HEK293 (cell line): Measurements from ENCODE around the gene NOL4L.

Source experiments
- CTCF ChIA-PET: fragments of 350-600 bp; formaldehyde crosslinking; extraction: SDS; loops from one replicate; lab custom pipeline; 2021; ENCODE audit warnings: antibody characterized with exemption; lab: Yijun Ruan, JAX
- POLR2A ChIA-PET: fragments of 300-600 bp; formaldehyde crosslinking; extraction: SDS; loops from one replicate; lab custom pipeline; 2020; ENCODE audit warnings: antibody characterized with exemption, inconsistent platforms; lab: Yijun Ruan, JAX
- H3K27ac ChIP-seq: fragments of 200-500 bp; sonication (Bioruptor generic); 2 replicates; pipeline ENCODE4 v1.5.1; 2014; ENCODE audit warnings: low read depth, low read length, control low read depth, inconsistent platforms; ENCODE audit errors: extremely low read depth
- H3K36me3 ChIP-seq, 2 experiments: fragments of 200-500 bp in 1 of 2; sonication (Bioruptor generic) in 1 of 2; 1 replicate in 1 of 2; 2 replicates in 1 of 2; pipeline ENCODE4 v1.5.1; 2014 to 2017; ENCODE audit warnings: inconsistent platforms in 2 of 2, low read length in 2 of 2; ENCODE audit not compliant: control insufficient read depth in 2 of 2, insufficient read depth in 1 of 2
- H3K4me1 ChIP-seq: fragments of 200-500 bp; sonication (Bioruptor generic); 2 replicates; pipeline ENCODE4 v1.5.1; 2014; ENCODE audit warnings: mild to moderate bottlenecking, low read length, inconsistent platforms; ENCODE audit not compliant: control insufficient read depth, insufficient read depth
- H3K4me3 ChIP-seq: 2 replicates; pipeline ENCODE4 v1.5.1; 2011; ENCODE audit warnings: low read depth, mild to moderate bottlenecking, control low read depth, low read length, moderate library complexity
- H3K9me3 ChIP-seq: fragments of 200-500 bp; sonication (Bioruptor generic); 2 replicates; pipeline ENCODE4 v1.5.1; 2014; ENCODE audit warnings: low read depth, low read length, inconsistent platforms; ENCODE audit not compliant: control insufficient read depth, insufficient read depth
- ATF2 ChIP-seq: fragments of 450-650 bp; formaldehyde crosslinking; IDR thresholded peaks from 2 replicates; pipeline ENCODE4 v1.5.1; 2016; ENCODE audit warnings: missing biosample characterization, missing genetic modification characterization, low read depth
- FEZF1 ChIP-seq: fragments of 450-650 bp; formaldehyde crosslinking; IDR thresholded peaks from 2 replicates; pipeline ENCODE4 v1.5.1; 2016; ENCODE audit warnings: missing biosample characterization, missing genetic modification characterization
- TCF7L2 ChIP-seq: IDR thresholded peaks from 2 replicates; pipeline ENCODE4 v1.6.1; 2011; ENCODE audit warnings: low read depth, mild to moderate bottlenecking, inconsistent platforms, low read length, moderate library complexity, borderline replicate concordance
- ZEB2 ChIP-seq: fragments of 450-650 bp; formaldehyde crosslinking; IDR thresholded peaks from 2 replicates; pipeline ENCODE4 v1.5.1; 2016; ENCODE audit warnings: missing biosample characterization, missing genetic modification characterization
- ZFP3 ChIP-seq: fragments of 450-650 bp; formaldehyde crosslinking; IDR thresholded peaks from 2 replicates; pipeline ENCODE4 v1.5.1; 2016; ENCODE audit warnings: low read depth, missing biosample characterization, missing genetic modification characterization
- ZNF155 ChIP-seq: fragments of 450-650 bp; formaldehyde crosslinking; IDR thresholded peaks from 2 replicates; pipeline ENCODE4 v1.5.1; 2016; ENCODE audit warnings: missing biosample characterization, missing genetic modification characterization
- ZNF239 ChIP-seq: fragments of 450-650 bp; formaldehyde crosslinking; IDR thresholded peaks from 2 replicates; pipeline ENCODE4 v1.5.1; 2016; ENCODE audit warnings: missing biosample characterization, missing genetic modification characterization
- ZNF398 ChIP-seq: fragments of 450-650 bp; formaldehyde crosslinking; IDR thresholded peaks from 2 replicates; pipeline ENCODE4 v1.5.1; 2017; ENCODE audit warnings: missing biosample characterization, missing genetic modification characterization
- ZNF473 ChIP-seq: fragments of 450-650 bp; formaldehyde crosslinking; IDR thresholded peaks from 2 replicates; pipeline ENCODE4 v1.5.1; 2017; ENCODE audit warnings: missing biosample characterization, missing genetic modification characterization
- ZNF488 ChIP-seq: fragments of 450-650 bp; formaldehyde crosslinking; IDR thresholded peaks from 2 replicates; pipeline ENCODE4 v1.5.1; 2016; ENCODE audit warnings: missing biosample characterization, missing genetic modification characterization
- ZNF514 ChIP-seq: fragments of 450-650 bp; formaldehyde crosslinking; IDR thresholded peaks from 2 replicates; pipeline ENCODE4 v1.5.1; 2016; ENCODE audit warnings: missing biosample characterization, missing genetic modification characterization
- ZNF626 ChIP-seq: fragments of 450-650 bp; sonication (Bioruptor Pico); formaldehyde crosslinking; IDR thresholded peaks from 2 replicates; pipeline ENCODE4 v1.5.1; 2018; ENCODE audit warnings: missing biosample characterization, missing genetic modification characterization, inconsistent platforms
- ZNF843 ChIP-seq: fragments of 450-650 bp; formaldehyde crosslinking; IDR thresholded peaks from 2 replicates; pipeline ENCODE4 v1.5.1; 2016; ENCODE audit warnings: missing biosample characterization, missing genetic modification characterization
- ZSCAN30 ChIP-seq: fragments of 450-650 bp; IDR thresholded peaks from 2 replicates; pipeline ENCODE4 v1.5.1; 2018; ENCODE audit warnings: missing biosample characterization, mild to moderate bottlenecking, missing genetic modification characterization, moderate library complexity
- ZXDB ChIP-seq: fragments of 450-650 bp; formaldehyde crosslinking; IDR thresholded peaks from 2 replicates; pipeline ENCODE4 v1.5.1; 2016; ENCODE audit warnings: missing biosample characterization, missing genetic modification characterization
- TF ChIP-seq, protein P1 (sequence below): fragments of 450-650 bp; formaldehyde crosslinking; conservative IDR thresholded peaks from 2 replicates; pipeline ENCODE4 v1.5.1; 2016; ENCODE audit warnings: low read depth, missing biosample characterization, missing genetic modification characterization
- TF ChIP-seq, protein P2 (sequence below): fragments of 450-650 bp; formaldehyde crosslinking; IDR thresholded peaks from 2 replicates; pipeline ENCODE4; 2016; ENCODE audit warnings: missing biosample characterization, missing genetic modification characterization
- TF ChIP-seq, protein P3 (sequence below): fragments of 450-650 bp; formaldehyde crosslinking; IDR thresholded peaks from 2 replicates; pipeline ENCODE4 v1.5.1; 2017; ENCODE audit warnings: missing biosample characterization, missing genetic modification characterization

The NOL4L gene

DNA sequence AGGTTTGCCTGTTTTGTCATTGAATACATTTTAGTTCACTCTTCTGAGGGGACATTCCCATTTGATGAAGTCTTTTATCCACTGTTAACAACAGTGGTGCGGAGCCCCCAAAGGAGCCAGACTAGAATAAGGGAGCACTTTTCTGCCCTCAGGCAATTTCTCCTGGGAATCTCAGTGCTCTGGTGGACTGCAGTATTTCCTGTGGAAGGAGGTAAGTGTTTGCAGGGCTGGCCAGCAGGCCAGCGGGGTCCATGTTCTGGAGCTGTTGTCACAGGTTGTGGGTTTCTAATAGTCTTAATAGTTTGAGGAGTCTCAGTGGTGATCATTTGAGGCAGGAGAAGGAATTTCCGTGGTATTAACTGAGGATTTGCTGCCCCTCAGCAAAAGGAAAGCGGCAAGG, 143.5 kb downstream of the NOL4L start (continued):
- TF ChIP-seq ATF2 (tag by site-specific recombination), result no peak
- TF ChIP-seq, protein P1, sequence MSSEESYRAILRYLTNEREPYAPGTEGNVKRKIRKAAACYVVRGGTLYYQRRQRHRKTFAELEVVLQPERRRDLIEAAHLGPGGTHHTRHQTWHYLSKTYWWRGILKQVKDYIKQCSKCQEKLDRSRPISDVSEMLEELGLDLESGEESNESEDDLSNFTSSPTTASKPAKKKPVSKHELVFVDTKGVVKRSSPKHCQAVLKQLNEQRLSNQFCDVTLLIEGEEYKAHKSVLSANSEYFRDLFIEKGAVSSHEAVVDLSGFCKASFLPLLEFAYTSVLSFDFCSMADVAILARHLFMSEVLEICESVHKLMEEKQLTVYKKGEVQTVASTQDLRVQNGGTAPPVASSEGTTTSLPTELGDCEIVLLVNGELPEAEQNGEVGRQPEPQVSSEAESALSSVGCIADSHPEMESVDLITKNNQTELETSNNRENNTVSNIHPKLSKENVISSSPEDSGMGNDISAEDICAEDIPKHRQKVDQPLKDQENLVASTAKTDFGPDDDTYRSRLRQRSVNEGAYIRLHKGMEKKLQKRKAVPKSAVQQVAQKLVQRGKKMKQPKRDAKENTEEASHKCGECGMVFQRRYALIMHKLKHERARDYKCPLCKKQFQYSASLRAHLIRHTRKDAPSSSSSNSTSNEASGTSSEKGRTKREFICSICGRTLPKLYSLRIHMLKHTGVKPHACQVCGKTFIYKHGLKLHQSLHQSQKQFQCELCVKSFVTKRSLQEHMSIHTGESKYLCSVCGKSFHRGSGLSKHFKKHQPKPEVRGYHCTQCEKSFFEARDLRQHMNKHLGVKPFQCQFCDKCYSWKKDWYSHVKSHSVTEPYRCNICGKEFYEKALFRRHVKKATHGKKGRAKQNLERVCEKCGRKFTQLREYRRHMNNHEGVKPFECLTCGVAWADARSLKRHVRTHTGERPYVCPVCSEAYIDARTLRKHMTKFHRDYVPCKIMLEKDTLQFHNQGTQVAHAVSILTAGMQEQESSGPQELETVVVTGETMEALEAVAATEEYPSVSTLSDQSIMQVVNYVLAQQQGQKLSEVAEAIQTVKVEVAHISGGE, result no peak

- Histone ChIP-seq H3K27ac (no peak overlapping the region), H3K36me3 (peaks cover 5 to 66% of the 10 kb centered on the region in 2 experiments; a peak in 2 of 3 replicates), H3K4me3 (no peak overlapping the region), H3K9me3 (no peaks in the 10 kb centered on the region), H3K4me1 (no peaks in the 10 kb centered on the region)
- CTCF ChIA-PET, result interaction anchor here (0.9 to 1.7 kb wide), 2 partner anchors 16 to 253 kb away, joined by 3 to 6 read pairs; no protein-coding TSS in a partner anchor
- POLR2A ChIA-PET, result no interaction called here
- TF ChIP-seq ZFP3 (tag by site-specific recombination) (no peak), ZXDB (no peak), ZNF488 (no peak), TCF7L2 (no peak), ZNF843 (tag by site-specific recombination) (no peak), FEZF1 (tag by site-specific recombination) (no peak), ZNF155 (tag by site-specific recombination) (no peak), ZNF473 (tag by site-specific recombination) (no peak), ZEB2 (tag by site-specific recombination) (no peak), ZNF239 (tag by site-specific recombination) (no peak), ZNF514 (tag by site-specific recombination) (no peak), ZNF626 (tag by site-specific recombination) (no peak), ZNF398 (tag by site-specific recombination) (no peak), ZSCAN30 (no peak)
- TF ChIP-seq, protein P2, sequence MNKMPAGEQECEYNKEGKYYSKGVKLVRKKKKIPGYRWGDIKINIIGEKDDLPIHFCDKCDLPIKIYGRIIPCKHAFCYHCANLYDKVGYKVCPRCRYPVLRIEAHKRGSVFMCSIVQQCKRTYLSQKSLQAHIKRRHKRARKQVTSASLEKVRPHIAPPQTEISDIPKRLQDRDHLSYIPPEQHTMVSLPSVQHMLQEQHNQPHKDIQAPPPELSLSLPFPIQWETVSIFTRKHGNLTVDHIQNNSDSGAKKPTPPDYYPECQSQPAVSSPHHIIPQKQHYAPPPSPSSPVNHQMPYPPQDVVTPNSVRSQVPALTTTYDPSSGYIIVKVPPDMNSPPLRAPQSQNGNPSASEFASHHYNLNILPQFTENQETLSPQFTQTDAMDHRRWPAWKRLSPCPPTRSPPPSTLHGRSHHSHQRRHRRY (tag by site-specific recombination), result no peak
- TF ChIP-seq, protein P3, sequence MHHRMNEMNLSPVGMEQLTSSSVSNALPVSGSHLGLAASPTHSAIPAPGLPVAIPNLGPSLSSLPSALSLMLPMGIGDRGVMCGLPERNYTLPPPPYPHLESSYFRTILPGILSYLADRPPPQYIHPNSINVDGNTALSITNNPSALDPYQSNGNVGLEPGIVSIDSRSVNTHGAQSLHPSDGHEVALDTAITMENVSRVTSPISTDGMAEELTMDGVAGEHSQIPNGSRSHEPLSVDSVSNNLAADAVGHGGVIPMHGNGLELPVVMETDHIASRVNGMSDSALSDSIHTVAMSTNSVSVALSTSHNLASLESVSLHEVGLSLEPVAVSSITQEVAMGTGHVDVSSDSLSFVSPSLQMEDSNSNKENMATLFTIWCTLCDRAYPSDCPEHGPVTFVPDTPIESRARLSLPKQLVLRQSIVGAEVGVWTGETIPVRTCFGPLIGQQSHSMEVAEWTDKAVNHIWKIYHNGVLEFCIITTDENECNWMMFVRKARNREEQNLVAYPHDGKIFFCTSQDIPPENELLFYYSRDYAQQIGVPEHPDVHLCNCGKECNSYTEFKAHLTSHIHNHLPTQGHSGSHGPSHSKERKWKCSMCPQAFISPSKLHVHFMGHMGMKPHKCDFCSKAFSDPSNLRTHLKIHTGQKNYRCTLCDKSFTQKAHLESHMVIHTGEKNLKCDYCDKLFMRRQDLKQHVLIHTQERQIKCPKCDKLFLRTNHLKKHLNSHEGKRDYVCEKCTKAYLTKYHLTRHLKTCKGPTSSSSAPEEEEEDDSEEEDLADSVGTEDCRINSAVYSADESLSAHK, result no peak
These were observed 144.4 kb downstream of the NOL4L start for GRCh38 chr20:32440758-32441078.
